Measurements from ENCODE around the gene ADAT2. TPM values are rescaled to one million over a fixed set of nuclear protein-coding genes. Genes with fewer than 3 reads are reported as not detected.
"Not testable (repeated sequence)": the region's sequence is repeated elsewhere in the genome, so short reads cannot be mapped to it uniquely, and the experiment has no call there.

ADAT2 gene
- total RNA-seq, 3 donors from 2014 or later = 6.9 to 10.2 (median 8.5) TPM

DNA sequence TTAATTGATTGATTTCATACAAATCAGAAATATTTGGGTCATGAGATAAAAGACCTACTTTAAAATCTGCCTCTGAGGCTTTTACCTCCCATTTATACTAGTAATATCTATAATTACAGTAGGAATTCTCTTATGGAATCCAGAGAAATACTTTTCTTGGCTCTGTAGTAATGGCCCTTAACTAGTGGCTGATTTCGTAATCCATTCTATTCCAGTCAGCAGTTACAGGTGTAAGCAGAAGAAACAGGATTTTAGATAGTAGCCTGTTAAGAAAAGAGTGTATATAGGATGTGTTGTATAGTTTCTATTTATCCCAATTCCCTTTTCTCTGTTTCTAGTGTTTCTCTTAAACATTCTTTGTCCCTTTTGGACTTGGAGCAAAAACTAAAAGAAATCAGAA is 21.3 kb upstream of the ADAT2 start:
- Histone ChIP-seq H3K27me3 (no peaks in the 10 kb centered on the region), H3K4me3 (no peak overlapping the region), H3K27ac (no peak overlapping the region), H3K9me3 (no peaks in the 10 kb centered on the region), H3K36me3 (peaks cover 13% of the 10 kb centered on the region), H3K4me1 (no peaks in the 10 kb centered on the region)
- DNase-seq (ENCODE audit: low spot score in 2 of 2) = no peak
- TF ChIP-seq, protein P1, sequence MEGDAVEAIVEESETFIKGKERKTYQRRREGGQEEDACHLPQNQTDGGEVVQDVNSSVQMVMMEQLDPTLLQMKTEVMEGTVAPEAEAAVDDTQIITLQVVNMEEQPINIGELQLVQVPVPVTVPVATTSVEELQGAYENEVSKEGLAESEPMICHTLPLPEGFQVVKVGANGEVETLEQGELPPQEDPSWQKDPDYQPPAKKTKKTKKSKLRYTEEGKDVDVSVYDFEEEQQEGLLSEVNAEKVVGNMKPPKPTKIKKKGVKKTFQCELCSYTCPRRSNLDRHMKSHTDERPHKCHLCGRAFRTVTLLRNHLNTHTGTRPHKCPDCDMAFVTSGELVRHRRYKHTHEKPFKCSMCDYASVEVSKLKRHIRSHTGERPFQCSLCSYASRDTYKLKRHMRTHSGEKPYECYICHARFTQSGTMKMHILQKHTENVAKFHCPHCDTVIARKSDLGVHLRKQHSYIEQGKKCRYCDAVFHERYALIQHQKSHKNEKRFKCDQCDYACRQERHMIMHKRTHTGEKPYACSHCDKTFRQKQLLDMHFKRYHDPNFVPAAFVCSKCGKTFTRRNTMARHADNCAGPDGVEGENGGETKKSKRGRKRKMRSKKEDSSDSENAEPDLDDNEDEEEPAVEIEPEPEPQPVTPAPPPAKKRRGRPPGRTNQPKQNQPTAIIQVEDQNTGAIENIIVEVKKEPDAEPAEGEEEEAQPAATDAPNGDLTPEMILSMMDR (IDR thresholded peaks at IDR 0.05) = no peak
- TF ChIP-seq POLR2AphosphoS5 (IDR thresholded peaks at IDR 0.05) (no peak), POLR2A (IDR thresholded peaks at IDR 0.05) (no peak)
- intact Hi-C loops (cut with DNase I; ENCODE audit: low total_unique reads) = no loop called here

DNA sequence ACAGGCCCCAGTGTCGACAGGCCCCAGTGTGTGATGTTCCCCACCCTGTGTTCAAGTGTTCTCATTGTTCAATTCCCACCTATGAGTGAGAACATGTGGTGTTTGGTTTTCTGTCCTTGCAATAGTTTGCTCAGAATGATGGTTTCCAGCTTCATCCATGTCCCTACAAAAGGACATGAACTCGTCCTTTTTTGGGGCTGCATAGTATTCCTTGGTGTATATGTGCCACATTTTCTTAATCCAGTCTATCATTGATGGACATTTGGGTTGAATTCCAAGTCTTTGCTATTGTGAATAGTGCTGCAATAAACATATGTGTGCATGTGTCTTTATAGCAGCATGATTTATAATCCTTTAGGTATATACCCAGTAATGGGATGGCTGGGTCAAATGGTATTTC is 18.3 kb upstream of the ADAT2 start:
- H3K9me3 ChIP-seq; H3K4me3 ChIP-seq; H3K27me3 ChIP-seq; H3K4me1 ChIP-seq; H3K27ac ChIP-seq; DNase-seq (ENCODE audit: low spot score in 2 of 2); H3K36me3 ChIP-seq; intact Hi-C loops (cut with DNase I; ENCODE audit: low total_unique reads): not testable (repeated sequence)

DNA sequence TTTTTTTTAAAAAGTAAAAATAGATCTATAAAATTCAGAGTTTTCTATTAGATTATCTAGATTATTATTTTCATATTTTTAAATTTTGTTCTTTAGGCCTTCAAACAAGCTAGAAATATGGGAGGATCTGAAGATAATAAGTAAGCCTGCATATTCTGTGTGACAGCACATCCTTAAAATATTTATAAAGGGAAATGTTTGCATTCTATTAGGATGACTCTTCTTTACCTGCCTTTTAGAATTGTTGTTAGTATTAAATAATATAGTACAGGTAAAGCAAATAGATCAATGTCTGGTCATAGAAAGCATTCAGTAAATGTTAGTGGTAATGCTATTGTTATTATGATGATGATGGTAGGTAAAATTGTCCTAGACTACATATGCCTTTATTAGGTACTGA is 17.5 kb upstream of the ADAT2 start:
- Histone ChIP-seq H3K27me3 (no peaks in the 10 kb centered on the region), H3K36me3 (peaks cover 9% of the 10 kb centered on the region), H3K4me1 (no peaks in the 10 kb centered on the region), H3K4me3 (no peak overlapping the region), H3K27ac (no peak overlapping the region), H3K9me3 (no peaks in the 10 kb centered on the region)
- no peak for TF ChIP-seq POLR2AphosphoS5 (IDR thresholded peaks at IDR 0.05)
- TF ChIP-seq, protein P1 (IDR thresholded peaks at IDR 0.05) = no peak
- no peak for TF ChIP-seq POLR2A (IDR thresholded peaks at IDR 0.05)
- no peak for DNase-seq (ENCODE audit: low spot score in 2 of 2)
- intact Hi-C loops (cut with DNase I; ENCODE audit: low total_unique reads) = no loop called here

DNA sequence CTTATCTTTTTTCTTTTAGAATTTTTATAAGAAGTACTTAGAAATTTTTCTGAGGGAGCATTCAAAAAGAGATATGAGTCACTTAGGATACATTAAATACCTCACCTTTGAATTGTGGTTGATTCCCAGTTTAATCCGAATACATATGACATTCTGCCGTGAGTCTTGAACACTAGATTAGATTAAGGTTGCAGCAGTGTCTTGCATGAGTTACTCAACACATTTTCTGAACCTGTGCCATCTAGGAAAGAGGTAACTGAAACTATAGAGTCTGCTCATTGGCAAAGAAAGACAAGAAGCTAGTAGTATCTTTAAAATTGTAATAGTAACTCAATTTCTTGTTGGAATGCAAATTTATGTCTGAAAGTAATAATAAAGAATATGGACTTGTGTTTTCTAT is 15.1 kb upstream of the ADAT2 start:
- peaks cover 10% of the 10 kb centered on the region for H3K36me3 ChIP-seq
- no peak overlapping the region for H3K27ac ChIP-seq
- H3K4me3 ChIP-seq = no peak overlapping the region
- H3K4me1 ChIP-seq = no peaks in the 10 kb centered on the region
- DNase-seq (ENCODE audit: low spot score in 2 of 2) = no peak
- no peaks in the 10 kb centered on the region for H3K27me3 ChIP-seq
- H3K9me3 ChIP-seq = no peaks in the 10 kb centered on the region
- TF ChIP-seq POLR2A (IDR thresholded peaks at IDR 0.05) = no peak
- TF ChIP-seq, protein P1 (IDR thresholded peaks at IDR 0.05) = no peak
- TF ChIP-seq POLR2AphosphoS5 (IDR thresholded peaks at IDR 0.05) = no peak
- intact Hi-C loops (cut with DNase I; ENCODE audit: low total_unique reads) = no loop called here

DNA sequence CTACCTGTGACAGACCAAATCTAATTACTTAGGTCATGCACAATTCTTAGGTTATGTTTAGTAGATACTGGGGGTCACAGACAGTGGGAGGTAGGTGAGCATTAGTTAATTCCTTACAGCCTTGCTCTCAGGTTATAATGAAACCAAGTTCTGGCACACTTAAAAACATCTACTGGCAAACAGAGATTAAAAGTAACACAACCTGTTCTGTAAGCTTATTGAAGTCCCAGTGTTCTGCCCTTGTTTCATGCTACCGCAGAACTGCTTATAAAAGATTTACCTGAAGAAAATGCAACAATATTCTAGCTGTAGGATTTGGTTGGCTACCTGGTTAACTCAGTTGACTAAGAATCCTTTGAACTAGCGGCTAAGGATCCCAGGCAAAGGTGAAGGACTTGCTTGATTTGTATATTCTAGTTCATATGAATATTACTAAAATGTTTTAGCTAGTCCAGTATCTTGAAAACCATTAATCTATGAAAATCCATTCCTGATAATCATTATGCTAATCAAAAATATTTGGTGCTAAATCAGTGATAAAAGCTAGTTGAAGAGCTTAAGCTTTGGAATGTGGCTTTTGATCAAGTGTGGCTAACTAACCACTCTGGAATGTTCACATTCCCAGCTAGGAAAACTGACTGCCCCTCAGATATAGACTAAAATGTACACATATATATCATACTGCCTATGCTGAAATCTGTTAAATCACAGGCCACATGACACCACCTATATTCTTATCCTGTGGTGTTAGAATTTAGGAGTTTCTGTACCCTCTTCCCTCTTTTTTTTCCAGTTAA is 7.3 kb upstream of the ADAT2 start:
- no peak for DNase-seq (ENCODE audit: low spot score in 2 of 2)
- H3K27me3 ChIP-seq = no peaks in the 10 kb centered on the region
- H3K27ac ChIP-seq = peak overlapping the region; percentile 9 to 33
- no peaks in the 10 kb centered on the region for H3K9me3 ChIP-seq
- peaks cover 5% of the 10 kb centered on the region for H3K36me3 ChIP-seq
- TF ChIP-seq, protein P1 (IDR thresholded peaks at IDR 0.05) = no peak
- TF ChIP-seq POLR2AphosphoS5 (IDR thresholded peaks at IDR 0.05) = no peak
- no peak for TF ChIP-seq POLR2A (IDR thresholded peaks at IDR 0.05)
- no peak overlapping the region for H3K4me3 ChIP-seq
- intact Hi-C loops (cut with DNase I; ENCODE audit: low total_unique reads) = no loop called here
- no peaks in the 10 kb centered on the region for H3K4me1 ChIP-seq

Measured in breast epithelium (tissue), 4 donors.